Measurements from ENCODE around the gene TLX1. TPM values are rescaled to one million over a fixed set of nuclear protein-coding genes. Genes with fewer than 3 reads are reported as not detected.

TLX1 gene
- total RNA-seq (not detected), polyA plus RNA-seq (under 1 TPM in 1 of 3 donors, not detected in 2; 0.07 TPM)

- TF ChIP-seq CTCF (IDR thresholded peaks at IDR 0.05), result no peak
- TF ChIP-seq POLR2AphosphoS5 (IDR thresholded peaks at IDR 0.05), result no peak
- TF ChIP-seq EP300 (IDR thresholded peaks at IDR 0.05), result no peak
- no peak for TF ChIP-seq POLR2A (IDR thresholded peaks at IDR 0.05)
- no peaks in the 10 kb centered on the region for H3K36me3 ChIP-seq
- peaks cover 0 to 2% (median 0%) of the 10 kb centered on the region in 4 donors for H3K9me3 ChIP-seq
- H3K27ac ChIP-seq, result no peak within 1 kb of the TSS
- peaks cover 0 to 46% (median 42%) of the 10 kb centered on the region in 4 donors for H3K4me1 ChIP-seq
- DNase-seq, result peak; percentile 63
- peaks cover 49 to 100% (median 97%) of the 10 kb centered on the region in 3 donors for H3K27me3 ChIP-seq
- 2% methylated on average over 83 of the region's 83 CpGs for WGBS, 2 donors
- intact Hi-C loops (cut with DNase I), result no loop called here
- H3K4me3 ChIP-seq, result peak within 1 kb of the TSS in 2 of 4 donors; percentile 41 to 42
Observed at GRCh38 chr10:101130984-101131961, at the start of gene TLX1. Gene TLX1 (plus strand): TSS chr10:101131300. CDS start chr10:101131542, 242 bp downstream.

GRCh38 chr10:101085846-101086245 lies 45.3 kb upstream of the TLX1 start:
- DNase-seq, result no peak
- Histone ChIP-seq H3K27me3 (peaks cover 3 to 89% (median 27%) of the 10 kb centered on the region in 3 donors), H3K4me3 (no peak overlapping the region), H3K36me3 (no peaks in the 10 kb centered on the region), H3K4me1 (no peaks in the 10 kb centered on the region), H3K9me3 (no peaks in the 10 kb centered on the region), H3K27ac (no peak overlapping the region)
- 60 to 73% methylated on average over 6 of the region's 6 CpGs for WGBS, 2 donors
- intact Hi-C loops (cut with DNase I), result no loop called here
- TF ChIP-seq POLR2AphosphoS5 (IDR thresholded peaks at IDR 0.05) (no peak), EP300 (IDR thresholded peaks at IDR 0.05) (no peak), CTCF (IDR thresholded peaks at IDR 0.05) (no peak), POLR2A (IDR thresholded peaks at IDR 0.05) (no peak)

DNA sequence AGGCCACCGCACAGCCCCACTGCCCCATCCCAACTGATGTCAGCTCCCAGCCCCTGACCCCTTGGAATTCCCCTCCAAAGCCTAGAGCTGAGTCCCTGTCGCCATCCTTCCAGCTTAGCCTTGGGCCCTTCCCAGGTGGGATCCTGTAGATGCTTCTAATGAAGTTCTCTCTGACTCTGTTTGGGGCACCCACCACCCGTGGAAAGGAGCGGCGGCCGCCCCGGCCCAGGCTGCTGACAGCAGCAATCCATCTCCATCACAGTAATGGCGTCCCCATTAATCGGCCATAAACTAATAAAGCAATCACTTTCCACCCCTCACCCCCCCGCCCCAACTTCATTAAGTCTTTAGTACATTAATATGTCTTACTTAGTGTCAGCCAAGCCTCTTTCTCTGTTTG lies 43.7 kb upstream of the TLX1 start:
- Histone ChIP-seq H3K4me3 (no peak overlapping the region), H3K36me3 (no peaks in the 10 kb centered on the region), H3K27me3 (peaks cover 3 to 95% (median 27%) of the 10 kb centered on the region in 3 donors), H3K9me3 (no peaks in the 10 kb centered on the region), H3K27ac (no peak overlapping the region), H3K4me1 (no peaks in the 10 kb centered on the region)
- intact Hi-C loops (cut with DNase I), result no loop called here
- WGBS, 2 donors, result 36 to 45% methylated on average over 10 of the region's 10 CpGs
- TF ChIP-seq CTCF (IDR thresholded peaks at IDR 0.05) (no peak), POLR2A (IDR thresholded peaks at IDR 0.05) (no peak), EP300 (IDR thresholded peaks at IDR 0.05) (no peak), POLR2AphosphoS5 (IDR thresholded peaks at IDR 0.05) (no peak)
- DNase-seq, result no peak

DNA sequence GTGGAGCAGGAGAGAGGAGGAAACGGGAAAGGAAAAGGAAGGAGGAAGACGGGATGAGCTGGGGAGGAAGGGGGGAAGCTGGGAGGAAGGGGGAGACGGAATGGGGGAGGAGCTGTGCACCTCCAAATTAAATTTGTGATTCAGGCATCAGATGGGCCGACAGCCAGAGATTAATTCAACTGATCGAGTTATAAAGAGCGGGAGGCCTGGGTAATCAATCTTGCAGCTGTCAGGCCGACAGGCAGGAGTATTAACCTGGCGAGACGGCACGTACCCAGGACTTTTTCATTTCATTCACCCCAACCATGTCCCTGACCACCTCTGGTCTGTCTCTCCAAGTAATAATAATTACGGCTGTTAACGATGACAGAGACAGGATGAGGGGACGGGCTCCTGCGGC lies 43.1 kb upstream of the TLX1 start:
- TF ChIP-seq CTCF (IDR thresholded peaks at IDR 0.05) (no peak), EP300 (IDR thresholded peaks at IDR 0.05) (no peak), POLR2A (IDR thresholded peaks at IDR 0.05) (no peak), POLR2AphosphoS5 (IDR thresholded peaks at IDR 0.05) (no peak)
- DNase-seq, result no peak
- H3K27me3 ChIP-seq, result peaks cover 3 to 95% (median 32%) of the 10 kb centered on the region in 3 donors
- H3K36me3 ChIP-seq, result no peaks in the 10 kb centered on the region
- no peak overlapping the region for H3K4me3 ChIP-seq
- intact Hi-C loops (cut with DNase I), result no loop called here
- no peaks in the 10 kb centered on the region for H3K4me1 ChIP-seq
- H3K27ac ChIP-seq, result no peak overlapping the region
- H3K9me3 ChIP-seq, result no peaks in the 10 kb centered on the region
- 17 to 29% methylated on average over 14 of the region's 14 CpGs for WGBS, 2 donors
